GM21528 (cell line): ENCODE data around the gene ERG.

Source experiments
- ATAC-seq: cut with Tn5 transposase; IDR thresholded peaks from one replicate; pipeline ENCODE4 v1.9.1; 2021; ENCODE audit warnings: mild to moderate bottlenecking, moderate library complexity; ENCODE audit not compliant: unreplicated experiment, low FRiP score

The ERG gene

GRCh38 chr21:38399103-38399502 is 99.2 kb downstream of the ERG start:
- no peak for ATAC-seq

- no peak for ATAC-seq
Measured at GRCh38 chr21:38396325-38396724, 102.0 kb downstream of the ERG start.

GRCh38 chr21:38395581-38395980 is 102.7 kb downstream of the ERG start:
- ATAC-seq: no peak

- no peak for ATAC-seq
Measured at GRCh38 chr21:38392661-38393060, 105.6 kb downstream of the ERG start.

DNA sequence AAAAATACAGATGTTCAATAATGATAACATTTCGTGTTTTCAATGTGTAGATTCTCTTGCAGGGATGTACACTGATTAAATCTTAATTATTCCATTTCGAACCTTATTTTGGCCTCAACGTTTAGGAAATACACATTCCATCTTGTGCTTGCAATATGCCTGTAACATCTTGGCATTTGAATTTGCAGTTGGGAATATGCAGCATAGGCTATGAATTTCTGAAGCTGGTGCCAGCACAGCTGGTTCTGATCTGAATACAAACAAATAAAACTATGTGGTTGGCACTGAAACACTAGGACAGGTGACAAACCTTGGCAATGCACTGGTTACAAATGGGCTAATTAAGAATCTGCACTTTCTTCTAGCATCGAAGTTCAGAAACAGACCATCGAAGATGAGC is 108.4 kb downstream of the ERG start:
- no peak for ATAC-seq

GRCh38 chr21:38389354-38389676 is 109.0 kb downstream of the ERG start:
- ATAC-seq: no peak

- ATAC-seq: no peak
Measured at GRCh38 chr21:38388647-38389353, 109.5 kb downstream of the ERG start.

- ATAC-seq: no peak
Measured at GRCh38 chr21:38388203-38388602, 110.1 kb downstream of the ERG start.

DNA sequence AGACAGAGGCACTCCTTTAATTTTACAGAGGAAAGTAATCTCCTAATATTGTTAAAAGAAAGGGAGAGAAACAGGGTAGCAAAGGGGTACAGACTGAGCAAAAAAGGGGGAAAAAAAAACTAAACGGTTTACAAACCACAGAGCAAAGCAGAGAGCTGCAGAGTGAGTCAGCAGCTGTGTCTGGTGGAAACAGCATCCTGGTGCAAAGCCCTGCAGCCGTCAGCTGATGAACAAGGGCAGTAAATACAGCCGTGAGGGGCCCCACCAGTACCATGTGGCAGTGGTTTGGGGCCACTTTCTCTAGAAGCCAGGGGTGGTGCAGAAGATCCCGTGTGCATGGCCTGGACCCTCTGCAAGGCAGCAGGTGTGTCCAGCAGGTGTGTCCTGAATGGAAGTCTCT is 111.3 kb downstream of the ERG start:
- ATAC-seq: no peak

DNA sequence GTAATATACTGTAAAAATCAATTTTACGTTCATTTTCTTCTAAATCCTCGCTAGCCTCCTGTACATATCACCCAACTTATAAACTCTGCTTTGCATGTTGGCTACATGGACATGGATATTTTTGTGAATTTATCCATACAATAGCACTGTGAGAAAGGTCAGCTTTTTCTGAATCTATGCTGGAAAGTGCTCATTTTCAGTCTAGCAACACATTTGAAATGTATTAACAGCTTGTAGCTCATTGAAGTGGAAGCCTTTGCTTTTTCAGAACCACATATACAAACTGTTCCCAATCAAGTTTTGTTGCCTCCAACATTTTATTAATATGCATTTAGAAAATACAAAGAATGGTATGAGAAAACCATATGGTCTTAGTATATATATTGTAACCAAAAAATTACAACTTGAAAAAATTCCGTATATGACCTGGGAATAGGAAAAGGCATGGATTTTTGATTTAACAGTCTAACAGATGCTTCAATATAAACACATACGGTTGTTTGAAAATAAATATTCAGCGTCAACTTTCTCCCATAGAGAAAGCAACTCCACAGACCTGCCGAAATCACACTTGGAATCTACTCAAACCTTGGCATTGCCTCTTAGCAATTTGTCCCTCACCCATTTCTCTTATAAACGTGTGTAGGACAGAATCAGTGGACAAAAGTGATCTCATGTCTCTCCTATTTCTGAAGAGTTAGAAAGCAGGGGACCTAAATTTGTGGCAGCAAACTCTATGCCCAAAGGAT is 112.7 kb downstream of the ERG start:
- ATAC-seq: no peak

DNA sequence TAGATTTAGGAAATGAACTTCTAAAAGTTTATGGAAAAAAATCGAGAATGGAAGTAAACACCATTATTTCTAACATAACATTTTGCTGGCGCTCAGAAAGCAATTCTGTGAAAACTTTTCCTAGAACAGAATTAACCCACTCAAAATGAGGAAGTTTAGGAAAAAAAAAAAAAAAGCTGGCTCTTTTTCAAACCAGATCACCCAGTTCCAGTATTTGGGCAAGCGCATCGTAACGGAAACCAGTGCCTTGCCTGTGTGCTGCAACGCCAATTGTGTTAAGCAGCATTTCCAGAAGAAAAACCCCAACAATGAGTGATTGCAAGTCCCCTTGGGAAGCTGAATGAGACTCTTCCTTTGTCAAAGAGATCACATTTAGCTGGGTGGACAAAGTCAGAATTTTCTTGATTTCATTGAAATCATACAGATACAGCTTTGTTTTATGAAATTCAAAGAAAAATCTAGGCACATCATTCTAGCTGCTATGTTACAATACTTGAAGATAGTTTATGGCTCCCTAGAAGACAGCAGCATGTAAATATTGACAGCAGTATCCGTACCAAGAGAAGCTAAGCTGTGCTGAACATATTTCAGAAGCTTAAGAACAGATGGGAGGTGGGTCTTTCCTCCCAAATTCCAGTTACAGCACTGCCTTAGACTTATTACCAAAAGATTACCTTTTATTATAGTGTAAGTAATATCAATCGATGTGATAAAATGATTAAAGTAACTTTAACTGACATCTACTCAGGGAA is 113.4 kb downstream of the ERG start:
- ATAC-seq: no peak

- ATAC-seq: no peak
Measured at GRCh38 chr21:38384238-38384560, 114.1 kb downstream of the ERG start.

DNA sequence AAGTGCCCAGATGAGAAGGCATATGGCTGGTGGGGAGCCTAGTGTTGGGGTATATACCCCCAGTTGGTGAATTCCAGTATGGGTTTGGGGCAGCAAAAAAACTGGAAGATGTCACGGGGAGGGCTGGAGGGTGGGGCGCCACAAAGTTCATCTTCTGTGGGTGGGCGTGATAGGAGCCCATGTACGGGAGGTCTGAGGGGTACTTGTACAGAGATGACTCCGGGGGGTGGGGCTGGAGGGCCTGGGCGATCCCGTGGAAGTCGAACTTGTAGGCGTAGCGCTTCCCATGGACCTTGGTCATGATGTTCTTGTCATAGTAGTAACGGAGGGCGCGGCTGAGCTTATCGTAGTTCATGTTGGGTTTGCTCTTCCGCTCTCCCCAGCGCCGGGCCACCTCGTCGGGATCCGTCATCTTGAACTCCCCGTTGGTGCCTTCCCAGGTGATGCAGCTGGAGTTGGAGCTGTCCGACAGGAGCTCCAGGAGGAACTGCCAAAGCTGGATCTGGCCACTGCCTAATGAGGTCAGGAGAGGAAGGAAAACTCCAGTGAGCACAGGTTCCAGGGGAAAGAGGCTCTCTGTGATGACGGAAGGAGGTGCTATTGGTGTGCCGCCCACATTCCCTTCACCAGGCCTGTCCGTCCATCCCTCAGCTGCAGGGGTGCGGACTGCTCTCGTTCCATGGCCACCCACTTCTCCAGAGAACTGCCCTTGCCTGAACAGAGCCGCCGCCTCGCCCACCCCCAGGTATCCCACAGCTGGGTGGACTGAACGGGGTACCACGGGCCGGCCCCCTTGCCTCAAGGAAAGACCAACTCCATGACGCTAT is 114.7 kb downstream of the ERG start:
- no peak for ATAC-seq

DNA sequence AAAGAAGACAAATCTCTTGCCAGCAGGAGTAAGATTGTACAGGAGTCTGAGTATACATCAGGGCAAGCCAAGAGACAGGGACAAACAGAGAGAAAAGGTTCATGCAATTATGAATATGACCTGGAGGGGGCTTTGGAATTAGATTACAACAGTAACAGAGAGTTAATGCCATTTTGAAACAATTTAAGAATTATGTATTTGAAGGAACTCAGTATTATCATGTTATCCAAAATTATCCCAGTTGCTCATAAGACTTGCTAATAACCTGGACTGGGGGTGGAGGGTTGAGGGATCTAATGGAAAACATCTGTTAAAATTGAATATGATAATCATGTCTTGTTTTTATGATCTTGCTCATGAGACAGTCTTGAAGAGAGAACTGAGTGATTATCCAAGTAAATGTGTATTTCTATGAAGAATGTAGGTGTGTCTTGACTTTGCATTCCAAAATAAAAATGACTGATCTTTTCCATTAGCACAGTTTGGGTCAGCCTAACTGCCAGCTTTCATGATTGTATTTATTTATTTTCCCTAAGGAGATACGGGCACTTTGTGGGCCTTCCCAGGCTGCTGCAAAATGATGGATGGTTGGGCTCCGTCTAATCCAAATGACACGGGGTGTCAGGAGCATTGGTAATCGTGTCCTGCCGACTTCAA is 117.7 kb downstream of the ERG start:
- no peak for ATAC-seq

GRCh38 chr21:38379147-38379546 is 119.1 kb downstream of the ERG start:
- ATAC-seq: no peak

DNA sequence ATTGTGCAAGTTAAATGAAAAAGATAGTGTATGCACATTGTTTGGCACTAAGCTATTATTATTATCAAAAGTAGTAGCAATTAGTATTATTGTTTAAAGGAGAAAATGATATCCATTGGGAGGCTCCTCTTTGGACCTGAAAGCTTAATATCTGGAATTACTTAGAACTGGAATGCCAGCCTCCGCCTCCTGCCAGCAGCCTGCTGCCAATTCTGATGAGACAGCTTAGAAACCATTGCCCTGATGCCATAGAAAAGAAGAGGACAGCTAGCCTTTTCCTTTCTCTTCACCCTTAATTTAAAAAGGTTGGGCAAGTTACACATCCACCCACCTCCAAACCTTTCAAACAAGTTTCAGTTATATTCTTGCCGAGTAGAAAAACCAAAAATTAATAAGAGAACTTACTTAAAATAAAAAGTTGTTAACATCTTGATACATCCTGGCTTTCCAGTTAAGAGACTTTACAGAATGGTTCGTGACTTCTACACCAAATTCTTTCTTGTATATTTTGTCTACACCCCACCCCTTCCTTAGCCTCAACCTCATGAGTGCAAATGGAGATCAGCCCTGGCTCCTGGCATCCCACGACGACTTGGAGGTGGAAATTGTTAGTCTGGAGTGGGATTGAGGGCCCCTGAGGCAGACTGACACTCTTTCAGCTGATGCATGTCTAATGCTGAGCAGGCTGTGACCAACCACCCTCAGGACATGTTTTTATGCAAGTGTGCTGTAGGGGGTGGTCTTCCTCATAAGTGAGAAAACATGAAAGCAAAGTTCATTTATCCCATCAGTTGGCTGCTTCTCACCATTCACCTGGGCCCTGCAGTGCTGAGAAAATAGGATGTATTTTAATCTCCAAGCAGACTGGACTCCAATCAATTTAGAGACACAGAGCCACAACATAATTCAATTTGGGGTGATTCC is 120.8 kb downstream of the ERG start:
- ATAC-seq: no peak

- ATAC-seq: no peak
Measured at GRCh38 chr21:38376693-38377092, 121.6 kb downstream of the ERG start.

- no peak for ATAC-seq
Measured at GRCh38 chr21:38376235-38376634, 122.0 kb downstream of the ERG start.

DNA sequence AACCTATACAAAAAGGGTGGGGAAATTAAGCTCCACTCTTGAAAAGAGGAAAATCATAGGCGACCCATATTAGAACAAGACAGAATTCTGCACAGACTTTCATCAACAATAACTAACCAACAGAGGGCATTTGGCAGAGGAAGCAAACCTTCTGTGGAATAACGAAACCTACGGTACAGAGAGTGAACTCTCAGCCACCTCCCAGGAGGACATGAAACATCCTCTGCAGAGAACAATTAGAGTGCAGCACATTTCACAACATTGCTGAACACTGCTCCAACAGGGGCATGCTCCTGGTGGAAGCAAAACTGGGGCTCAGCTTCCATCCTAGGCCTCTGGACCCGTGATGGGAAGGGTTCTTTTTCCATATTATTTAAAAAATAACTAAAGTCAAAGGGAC is 130.6 kb downstream of the ERG start:
- no peak for ATAC-seq
